ENCODE results near the gene TFF2. TPM values are rescaled to one million over a fixed set of nuclear protein-coding genes. Genes with fewer than 3 reads are reported as not detected.

The TFF2 gene
- total RNA-seq, 2 experiments from 2014 or later = not detected

DNA sequence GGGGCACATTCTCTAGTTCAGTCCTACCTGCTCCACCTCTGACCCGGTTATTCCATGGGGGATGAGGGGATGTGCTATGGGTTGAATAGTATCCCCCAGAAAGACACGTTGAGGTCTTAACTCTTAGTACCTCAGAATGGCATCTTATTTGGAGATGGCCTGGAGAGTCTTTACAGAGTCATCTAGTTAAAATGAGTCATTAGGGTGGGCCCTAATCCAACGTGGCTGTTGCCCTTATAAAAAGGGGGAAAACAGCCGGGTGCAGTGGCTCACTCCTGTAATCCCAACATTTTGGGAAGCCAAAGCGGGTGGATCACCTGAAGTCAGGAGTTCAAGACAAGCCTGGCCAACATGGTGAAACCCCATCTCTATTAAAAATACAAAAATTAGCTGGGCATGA, 39.4 kb upstream of the TFF2 start:
- POLR2A ChIA-PET = no interaction called here
- no peaks in the 10 kb centered on the region for H3K9me3 Mint-ChIP-seq
- H3K36me3 Mint-ChIP-seq (ENCODE audit: low read depth) = peaks cover 35% of the 10 kb centered on the region
- CTCF ChIA-PET = no interaction called here
- H3K4me1 Mint-ChIP-seq = peaks cover 83% of the 10 kb centered on the region
- no peak for DNase-seq
- no peaks in the 10 kb centered on the region for H3K27me3 Mint-ChIP-seq
- H3K27ac Mint-ChIP-seq = no peak overlapping the region
- H3K4me3 Mint-ChIP-seq = no peak overlapping the region

- H3K36me3 Mint-ChIP-seq (ENCODE audit: low read depth) = peaks cover 38% of the 10 kb centered on the region
- ChIA-PET CTCF (interaction anchor here (1.3 to 1.6 kb wide), 2 partner anchors 8 to 12 kb away, joined by 3 to 4 read pairs; no protein-coding TSS in a partner anchor), POLR2A (no interaction called here)
- H3K4me1 Mint-ChIP-seq = peaks cover 86% of the 10 kb centered on the region
- no peak overlapping the region for H3K4me3 Mint-ChIP-seq
- no peaks in the 10 kb centered on the region for H3K27me3 Mint-ChIP-seq
- H3K27ac Mint-ChIP-seq = peak overlapping the region; percentile 44
- no peak for DNase-seq
- no peaks in the 10 kb centered on the region for H3K9me3 Mint-ChIP-seq
These were observed 38.6 kb upstream of the TFF2 start for GRCh38 chr21:42389449-42389835.

DNA sequence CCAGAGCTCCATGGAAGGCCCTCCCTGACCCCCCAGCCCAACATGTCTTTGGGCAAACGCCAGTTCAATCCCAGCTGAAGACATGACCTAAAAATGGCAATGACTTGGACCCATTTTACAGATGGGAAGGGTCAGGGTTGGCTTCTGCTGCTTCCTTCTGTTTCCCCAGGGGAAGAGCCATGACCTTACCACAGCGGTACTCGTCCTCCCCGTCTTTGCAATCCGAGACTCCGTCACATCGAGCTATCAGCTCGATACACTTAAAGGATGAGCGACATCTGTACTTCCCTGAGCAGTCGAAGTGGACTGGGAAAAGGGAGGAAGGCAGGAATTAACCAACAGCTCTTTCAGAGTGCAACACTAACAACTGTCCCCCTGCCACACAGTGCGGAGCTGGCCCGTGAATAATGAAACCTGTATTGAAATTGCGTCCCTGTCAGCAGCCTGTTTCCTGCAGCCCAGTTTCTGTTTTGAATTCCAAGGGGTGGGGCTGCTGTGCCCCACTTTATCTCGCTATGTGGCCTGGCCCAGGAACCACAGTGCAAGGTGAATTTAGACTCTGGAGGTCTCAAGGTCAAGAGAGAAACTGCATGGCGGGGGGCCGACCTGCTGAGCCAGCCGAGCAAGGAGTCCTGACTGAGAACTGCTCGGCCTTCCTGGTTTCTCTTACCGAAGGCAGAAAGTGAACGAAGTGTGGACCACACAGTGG, 38.1 kb upstream of the TFF2 start:
- peak overlapping the region; percentile 7 for H3K27ac Mint-ChIP-seq
- ChIA-PET CTCF (interaction anchor here (1.0 to 1.6 kb wide), 3 partner anchors 9 to 41 kb away, joined by 3 to 4 read pairs (median 3); no protein-coding TSS in a partner anchor), POLR2A (no interaction called here)
- peak overlapping the region; percentile 6 for H3K4me3 Mint-ChIP-seq
- no peak for DNase-seq
- H3K27me3 Mint-ChIP-seq = no peaks in the 10 kb centered on the region
- no peaks in the 10 kb centered on the region for H3K9me3 Mint-ChIP-seq
- peaks cover 43% of the 10 kb centered on the region for H3K36me3 Mint-ChIP-seq (ENCODE audit: low read depth)
- H3K4me1 Mint-ChIP-seq = peaks cover 91% of the 10 kb centered on the region

DNA sequence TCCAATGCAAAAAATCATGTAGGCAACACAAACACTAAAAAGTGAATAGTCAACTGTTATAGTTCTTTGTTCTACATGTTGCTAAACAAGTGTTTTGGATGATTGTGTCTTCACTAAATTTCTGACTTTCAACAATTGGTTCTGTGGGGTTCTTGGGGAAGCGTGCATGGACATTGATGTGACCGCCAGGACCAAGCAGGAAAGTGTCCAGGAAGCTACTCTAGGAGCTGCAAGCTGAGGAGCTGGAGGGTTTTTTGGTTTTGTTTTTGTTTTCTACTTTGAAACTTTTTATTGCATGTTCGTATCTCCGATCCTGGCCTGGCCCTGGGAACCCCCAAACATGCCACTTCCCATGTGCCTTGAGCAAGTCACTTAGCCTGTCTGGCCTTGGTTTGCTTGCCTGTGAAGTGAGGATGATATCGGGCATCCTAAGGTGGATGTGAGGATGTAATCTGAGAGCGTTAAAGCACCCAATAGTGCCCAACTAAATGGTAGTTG, 37.1 kb upstream of the TFF2 start:
- Mint-ChIP-seq H3K4me3 (no peak overlapping the region), H3K4me1 (peaks cover 82% of the 10 kb centered on the region), H3K9me3 (no peaks in the 10 kb centered on the region), H3K36me3 (ENCODE audit: low read depth) (peaks cover 43% of the 10 kb centered on the region), H3K27ac (no peak overlapping the region), H3K27me3 (no peaks in the 10 kb centered on the region)
- POLR2A ChIA-PET = interaction anchor here (0.6 kb wide), 1 partner anchor 13 kb away, joined by 4 read pairs; no protein-coding TSS in a partner anchor
- CTCF ChIA-PET = interaction anchor here (1.0 to 1.6 kb wide), 2 partner anchors 10 to 42 kb away, joined by 3 to 4 read pairs; no protein-coding TSS in a partner anchor
- DNase-seq = no peak

DNA sequence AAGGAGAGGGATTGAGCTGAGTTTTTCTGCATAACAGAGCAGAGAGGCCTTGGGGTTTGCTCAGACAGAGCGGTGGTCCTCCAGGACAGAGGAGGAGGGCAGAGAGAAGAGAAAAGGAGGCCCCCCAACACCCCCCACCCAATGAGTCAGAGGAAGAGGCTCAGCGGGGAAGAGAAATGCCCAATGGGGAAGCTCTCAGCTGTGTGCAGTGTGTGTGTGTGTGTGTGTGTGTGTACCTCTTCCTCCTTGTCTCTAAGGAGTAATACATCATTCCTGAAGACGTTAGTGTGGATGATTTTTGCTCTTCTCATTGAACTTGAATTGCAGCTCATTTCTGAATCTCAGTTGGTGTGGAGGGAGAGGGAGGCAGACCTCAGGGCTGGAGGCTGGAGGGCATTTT, 36.4 kb upstream of the TFF2 start:
- CTCF ChIA-PET = interaction anchor here (0.9 to 1.9 kb wide), 3 partner anchors 12 to 26 kb away, joined by 3 to 5 read pairs (median 3); partner anchors contain the start of gene TFF1
- POLR2A ChIA-PET = interaction anchor here (0.5 kb wide), 1 partner anchor 881 kb away, joined by 3 read pairs; no protein-coding TSS in a partner anchor
- no peak overlapping the region for H3K27ac Mint-ChIP-seq
- H3K36me3 Mint-ChIP-seq (ENCODE audit: low read depth) = peaks cover 44% of the 10 kb centered on the region
- H3K9me3 Mint-ChIP-seq = peaks cover 6% of the 10 kb centered on the region
- no peaks in the 10 kb centered on the region for H3K27me3 Mint-ChIP-seq
- no peak overlapping the region for H3K4me3 Mint-ChIP-seq
- DNase-seq = no peak
- H3K4me1 Mint-ChIP-seq = peaks cover 80% of the 10 kb centered on the region

DNA sequence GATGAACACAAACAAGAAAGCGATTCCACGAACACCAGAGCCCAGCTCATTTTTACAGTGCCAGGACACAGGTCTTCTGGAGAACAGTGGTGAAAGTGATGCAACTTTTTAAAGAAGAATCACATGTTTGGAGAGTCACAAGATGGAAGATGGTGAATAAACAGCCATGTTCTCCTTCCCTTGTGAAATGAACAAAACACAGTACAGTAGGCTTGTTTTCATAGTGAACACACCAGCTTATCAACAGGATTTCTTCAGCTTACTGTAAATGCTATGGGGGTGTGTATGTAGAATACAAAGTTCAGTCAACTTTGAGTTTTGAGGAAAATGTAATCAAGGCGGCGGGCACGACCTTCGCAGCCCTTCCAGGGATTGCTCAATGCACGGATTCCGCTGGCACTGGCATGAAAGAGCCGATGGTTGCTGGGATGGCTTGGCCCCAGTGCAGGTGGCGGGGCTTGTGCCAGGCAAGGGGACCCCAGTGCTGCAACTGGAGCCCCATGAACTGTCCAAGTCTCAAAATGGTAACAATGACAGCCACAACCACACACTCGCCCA, 35.3 kb upstream of the TFF2 start:
- peaks cover 15% of the 10 kb centered on the region for H3K9me3 Mint-ChIP-seq
- DNase-seq = no peak
- POLR2A ChIA-PET = no interaction called here

DNA sequence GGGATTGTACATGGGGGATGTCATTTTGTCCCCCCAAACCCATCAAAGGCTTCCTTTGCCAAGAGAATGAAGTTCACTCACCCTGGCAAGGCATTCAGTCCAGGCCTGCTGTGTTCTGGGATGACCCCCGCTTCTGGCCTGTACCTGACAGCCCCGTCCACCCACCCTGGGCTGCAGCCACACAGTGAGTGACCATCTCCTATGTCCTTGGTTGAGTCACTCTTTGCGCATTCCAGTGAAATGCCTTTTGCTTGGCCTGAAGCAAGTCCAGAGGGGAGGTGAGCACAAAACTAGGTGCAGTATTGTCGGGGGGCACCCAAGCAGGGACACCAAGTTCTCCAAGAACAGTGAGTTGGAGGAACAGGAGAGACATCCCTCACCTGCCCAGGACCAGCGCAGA, 34.8 kb upstream of the TFF2 start:
- ChIA-PET CTCF (interaction anchor here (0.9 to 1.9 kb wide), 2 partner anchors 19 to 196 kb away, joined by 3 to 5 read pairs; partner anchors contain the start of gene TFF1), POLR2A (no interaction called here)
- peaks cover 70% of the 10 kb centered on the region for H3K4me1 Mint-ChIP-seq
- peaks cover 45% of the 10 kb centered on the region for H3K36me3 Mint-ChIP-seq (ENCODE audit: low read depth)
- H3K9me3 Mint-ChIP-seq = peaks cover 15% of the 10 kb centered on the region
- DNase-seq = no peak
- no peaks in the 10 kb centered on the region for H3K27me3 Mint-ChIP-seq
- H3K4me3 Mint-ChIP-seq = no peak overlapping the region
- no peak overlapping the region for H3K27ac Mint-ChIP-seq

More for the DNA sequence above, 35.3 kb upstream of the TFF2 start:
- Mint-ChIP-seq H3K27ac (no peak overlapping the region), H3K4me3 (no peak overlapping the region), H3K36me3 (ENCODE audit: low read depth) (peaks cover 45% of the 10 kb centered on the region), H3K4me1 (peaks cover 75% of the 10 kb centered on the region), H3K27me3 (no peaks in the 10 kb centered on the region)
- CTCF ChIA-PET = interaction anchor here (0.9 to 1.9 kb wide), 3 partner anchors 19 to 196 kb away, joined by 3 to 5 read pairs (median 3); partner anchors contain the start of gene TFF1

DNA sequence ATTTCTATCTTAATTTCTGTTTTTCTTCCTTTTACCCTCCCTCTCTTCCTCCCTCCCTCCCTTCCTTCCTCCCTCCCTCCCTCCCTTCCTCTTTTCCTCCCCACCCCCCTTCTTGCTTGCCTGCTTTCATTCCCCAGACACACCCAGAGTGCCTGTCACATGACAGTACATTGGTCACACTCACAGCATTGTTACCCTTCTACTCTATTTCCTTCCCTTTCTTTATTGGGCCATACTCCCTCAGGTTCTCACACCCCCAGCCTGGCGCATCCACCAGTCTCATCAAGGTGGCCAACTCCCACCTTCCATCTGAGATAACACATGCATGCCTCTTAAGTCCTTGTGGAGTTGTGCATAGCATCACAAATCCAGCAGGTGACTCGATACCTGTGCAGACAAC, 34.2 kb upstream of the TFF2 start:
- Mint-ChIP-seq H3K4me1 (peaks cover 64% of the 10 kb centered on the region), H3K4me3 (peak overlapping the region; percentile 4), H3K27me3 (no peaks in the 10 kb centered on the region), H3K27ac (no peak overlapping the region), H3K36me3 (ENCODE audit: low read depth) (peaks cover 45% of the 10 kb centered on the region), H3K9me3 (peaks cover 15% of the 10 kb centered on the region)
- DNase-seq = no peak
- ChIA-PET CTCF (interaction anchor here (1.3 to 1.4 kb wide), 2 partner anchors 11 to 19 kb away, joined by 4 to 5 read pairs; partner anchors contain the start of gene UBASH3A), POLR2A (no interaction called here)

DNA sequence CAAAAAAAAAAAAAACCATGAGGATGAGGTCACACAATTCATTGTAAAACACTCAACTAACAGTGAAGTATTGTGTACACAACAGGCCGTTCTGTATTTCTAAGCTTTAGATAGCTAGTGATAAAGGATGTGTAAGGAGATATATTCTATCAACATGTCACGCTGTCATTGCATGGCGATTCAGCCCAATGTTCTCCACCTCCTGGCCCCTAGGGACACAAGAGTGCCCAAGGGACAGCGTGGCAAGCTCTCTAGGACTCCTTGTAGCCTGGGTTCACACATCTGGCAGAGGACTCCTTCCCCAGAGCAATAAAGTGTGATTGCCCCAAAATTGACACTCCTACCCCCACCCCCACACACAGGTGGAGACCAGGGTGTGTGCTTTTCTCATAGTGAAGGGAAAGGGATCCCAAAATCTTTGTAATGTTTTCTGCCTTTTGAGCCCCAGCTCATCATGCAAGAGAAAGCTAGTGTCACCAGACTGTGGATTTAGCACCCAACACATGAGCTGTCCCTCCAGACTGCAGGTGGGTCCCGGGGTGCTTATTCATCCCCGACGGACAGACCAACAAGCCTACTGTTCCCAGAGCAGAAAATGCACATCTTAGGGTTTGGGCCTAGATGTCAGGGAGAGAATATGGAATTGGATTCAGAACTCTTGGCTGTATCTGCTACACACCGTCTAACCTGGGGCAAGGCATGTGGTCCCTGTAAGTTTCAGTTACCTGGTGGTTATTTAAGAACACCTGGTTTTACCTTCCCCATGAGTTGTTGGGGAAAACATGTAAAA, 33.6 kb upstream of the TFF2 start:
- H3K36me3 Mint-ChIP-seq (ENCODE audit: low read depth) = peaks cover 44% of the 10 kb centered on the region
- H3K27ac Mint-ChIP-seq = peak overlapping the region; percentile 17
- H3K4me3 Mint-ChIP-seq = no peak overlapping the region
- peaks cover 15% of the 10 kb centered on the region for H3K9me3 Mint-ChIP-seq
- ChIA-PET CTCF (interaction anchor here (0.6 to 1.4 kb wide), 3 partner anchors 10 to 231 kb away, joined by 3 to 5 read pairs (median 4); partner anchors contain the start of gene UBASH3A), POLR2A (interaction anchor here (0.7 kb wide), 1 partner anchor 9 kb away, joined by 4 read pairs; no protein-coding TSS in a partner anchor)
- DNase-seq = no peak
- H3K4me1 Mint-ChIP-seq = peaks cover 58% of the 10 kb centered on the region
- no peaks in the 10 kb centered on the region for H3K27me3 Mint-ChIP-seq

DNA sequence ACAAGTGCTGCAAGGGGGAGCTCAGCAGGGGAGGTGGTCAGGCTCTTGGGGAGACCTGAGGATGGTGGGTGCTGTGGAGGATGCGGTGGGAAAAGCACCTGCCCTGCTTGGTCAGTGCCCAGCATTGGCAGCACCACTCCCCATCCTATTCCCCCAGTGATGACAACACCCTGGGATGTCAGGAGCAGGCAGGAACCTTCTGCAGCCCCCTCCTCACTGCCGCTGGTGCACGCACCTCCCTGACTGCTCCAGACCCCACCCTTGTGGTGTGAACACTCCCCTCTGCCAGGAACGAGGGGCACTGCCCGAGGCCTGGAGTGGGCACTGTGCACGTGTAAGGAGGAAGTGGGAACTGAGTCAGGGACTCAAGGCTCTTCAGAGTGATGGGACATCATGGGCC, 32.5 kb upstream of the TFF2 start:
- H3K36me3 Mint-ChIP-seq (ENCODE audit: low read depth) = peaks cover 36% of the 10 kb centered on the region
- H3K27ac Mint-ChIP-seq = no peak overlapping the region
- H3K9me3 Mint-ChIP-seq = peaks cover 15% of the 10 kb centered on the region
- DNase-seq = no peak
- H3K27me3 Mint-ChIP-seq = no peaks in the 10 kb centered on the region
- H3K4me1 Mint-ChIP-seq = peaks cover 48% of the 10 kb centered on the region
- CTCF ChIA-PET = interaction anchor here (0.7 to 1.2 kb wide), 2 partner anchors 9 to 34 kb away, joined by 3 read pairs; no protein-coding TSS in a partner anchor
- H3K4me3 Mint-ChIP-seq = no peak overlapping the region
- POLR2A ChIA-PET = no interaction called here

DNA sequence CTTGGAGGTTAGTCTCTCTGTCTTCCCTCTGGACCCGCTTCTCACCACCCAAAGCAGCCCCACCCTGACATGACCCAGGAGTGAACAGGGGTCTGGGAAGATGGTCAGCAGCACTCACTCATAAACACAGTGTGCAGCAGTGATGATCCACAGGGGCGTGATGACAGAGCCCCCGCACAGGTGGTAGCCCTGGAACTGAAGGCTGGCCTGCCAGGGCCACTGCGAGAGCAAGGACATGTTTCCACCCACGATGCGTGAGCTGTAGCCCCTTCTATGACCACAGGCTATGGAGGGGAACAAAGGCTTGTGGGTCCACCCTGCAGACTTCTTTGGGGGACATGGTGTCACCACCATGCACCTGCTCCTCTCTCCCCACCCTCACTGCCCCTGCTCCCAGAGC, 32.1 kb upstream of the TFF2 start:
- Mint-ChIP-seq H3K27ac (no peak overlapping the region), H3K9me3 (peaks cover 15% of the 10 kb centered on the region), H3K4me3 (no peak overlapping the region), H3K27me3 (no peaks in the 10 kb centered on the region), H3K36me3 (ENCODE audit: low read depth) (peaks cover 33% of the 10 kb centered on the region), H3K4me1 (peaks cover 43% of the 10 kb centered on the region)
- no peak for DNase-seq
- POLR2A ChIA-PET = no interaction called here
- CTCF ChIA-PET = interaction anchor here (0.7 to 1.4 kb wide), 4 partner anchors 9 to 96 kb away, joined by 3 to 4 read pairs (median 3); no protein-coding TSS in a partner anchor

GRCh38 chr21:42381347-42381984, 30.7 kb upstream of the TFF2 start:
- Mint-ChIP-seq H3K4me3 (no peak overlapping the region), H3K27ac (no peak overlapping the region), H3K9me3 (peaks cover 15% of the 10 kb centered on the region), H3K4me1 (peaks cover 31% of the 10 kb centered on the region), H3K27me3 (no peaks in the 10 kb centered on the region), H3K36me3 (ENCODE audit: low read depth) (peaks cover 29% of the 10 kb centered on the region)
- ChIA-PET POLR2A (interaction anchor here (0.6 kb wide), 1 partner anchor 11 kb away, joined by 3 read pairs; no protein-coding TSS in a partner anchor), CTCF (interaction anchor here (0.9 to 1.9 kb wide), 12 partner anchors 11 to 123 kb away, joined by 3 to 6 read pairs (median 4); partner anchors contain the start of gene UBASH3A)
- peak; percentile 35 for DNase-seq

Data from activated CD4-positive, alpha-beta T cell treated with anti-CD3 and anti-CD28 coated beads, Interleukin-2, amount 10 ng/mL, durations not matched to agents 7 days and 5 days (primary cell).